Lower leg skin (tissue), 4 donors: Measurements from ENCODE around the gene TMEM154. TPM values are rescaled to one million over a fixed set of nuclear protein-coding genes. Genes with fewer than 3 reads are reported as not detected.

Experiments used
- DNase-seq, 2 donors: peaks; one replicate each; pipeline ENCODE4 v3.0.0-alpha.2; 2019; ENCODE audit warnings: low spot score in 2 of 2
- H3K4me3 ChIP-seq: fragments of 200-600 bp; sonication (generic); 2 replicates; pipeline ENCODE4 v1.5.1; 2017; ENCODE audit warnings: mild to moderate bottlenecking, low read depth; ENCODE audit not compliant: poor library complexity, severe bottlenecking
- CTCF ChIP-seq, 3 donors: fragments of 450-650 bp; IDR thresholded peaks; one replicate each; pipeline ENCODE4 v1.5.1; 2016; ENCODE audit warnings: antibody characterized with exemption in 3 of 3, mild to moderate bottlenecking in 3 of 3, moderate library complexity in 2 of 3
- POLR2A ChIP-seq, 2 donors: fragments of 450-650 bp; IDR thresholded peaks; one replicate each; pipeline ENCODE4 v1.6.1; 2016 to 2017; ENCODE audit warnings: antibody characterized with exemption in 2 of 2, mild to moderate bottlenecking in 1 of 2, moderate library complexity in 1 of 2
- WGBS, 2 donors: methylation state at CpG; one replicate each; pipeline ENCODE4 v1.1.5; 2018; 5-methylcytosine and 5-hydroxymethylcytosine counted together
- intact Hi-C: fragments of 100-400 bp; cut with DNase I; formaldehyde crosslinking; loops from one replicate; pipeline ENCODE4 v1.15.0; 2023; ENCODE audit warnings: low total_unique reads
- total RNA-seq, 4 donors: library from RNA; depleted of rRNA; stranded (reverse); fragments of >200 nt; gene quantifications; one replicate each; pipeline ENCODE4 v1.1.0, GENCODE V29; 2016

The TMEM154 gene
- total RNA-seq, 4 donors from 2014 or later: 73.1 to 139 (median 97.5) TPM

GRCh38 chr4:152619556-152619955, 60.2 kb downstream of the TMEM154 start:
- intact Hi-C loops: no loop called here
- 91 to 94% methylated on average over 3 of the region's 3 CpGs for WGBS, 2 donors
- no peak overlapping the region for H3K4me3 ChIP-seq
- no peak for DNase-seq
- TF ChIP-seq POLR2A (IDR thresholded peaks at IDR 0.05): no peak

DNA sequence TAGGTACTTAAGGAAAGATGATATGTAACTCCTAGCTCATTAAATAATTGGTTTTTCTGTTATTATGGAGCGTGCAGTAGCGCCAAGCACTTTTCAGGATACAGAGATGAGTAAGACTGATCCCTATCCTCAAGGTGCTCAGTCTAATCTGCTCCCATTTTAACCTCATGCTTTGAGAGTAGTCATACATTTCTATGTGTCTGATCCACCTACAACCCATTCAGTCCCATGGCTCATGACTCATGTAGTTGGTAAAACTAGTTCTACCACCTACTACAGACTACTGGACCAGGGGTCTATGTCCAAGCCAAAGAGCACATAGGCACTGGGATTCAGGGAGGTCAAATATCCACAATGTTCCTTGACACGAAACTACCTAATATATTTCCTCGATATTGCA, 60.8 kb downstream of the TMEM154 start:
- TF ChIP-seq CTCF (IDR thresholded peaks at IDR 0.05): no peak
- TF ChIP-seq POLR2A (IDR thresholded peaks at IDR 0.05): no peak
- intact Hi-C loops: no loop called here
- DNase-seq: no peak
- H3K4me3 ChIP-seq: no peak overlapping the region
- 67 to 87% methylated on average over 4 of the region's 4 CpGs for WGBS, 2 donors

GRCh38 chr4:152616804-152617203, 63.0 kb downstream of the TMEM154 start:
- no peak overlapping the region for H3K4me3 ChIP-seq
- no peak for TF ChIP-seq CTCF (IDR thresholded peaks at IDR 0.05)
- 91 to 93% methylated on average over 3 of the region's 3 CpGs for WGBS, 2 donors
- intact Hi-C loops: no loop called here
- no peak for DNase-seq

DNA sequence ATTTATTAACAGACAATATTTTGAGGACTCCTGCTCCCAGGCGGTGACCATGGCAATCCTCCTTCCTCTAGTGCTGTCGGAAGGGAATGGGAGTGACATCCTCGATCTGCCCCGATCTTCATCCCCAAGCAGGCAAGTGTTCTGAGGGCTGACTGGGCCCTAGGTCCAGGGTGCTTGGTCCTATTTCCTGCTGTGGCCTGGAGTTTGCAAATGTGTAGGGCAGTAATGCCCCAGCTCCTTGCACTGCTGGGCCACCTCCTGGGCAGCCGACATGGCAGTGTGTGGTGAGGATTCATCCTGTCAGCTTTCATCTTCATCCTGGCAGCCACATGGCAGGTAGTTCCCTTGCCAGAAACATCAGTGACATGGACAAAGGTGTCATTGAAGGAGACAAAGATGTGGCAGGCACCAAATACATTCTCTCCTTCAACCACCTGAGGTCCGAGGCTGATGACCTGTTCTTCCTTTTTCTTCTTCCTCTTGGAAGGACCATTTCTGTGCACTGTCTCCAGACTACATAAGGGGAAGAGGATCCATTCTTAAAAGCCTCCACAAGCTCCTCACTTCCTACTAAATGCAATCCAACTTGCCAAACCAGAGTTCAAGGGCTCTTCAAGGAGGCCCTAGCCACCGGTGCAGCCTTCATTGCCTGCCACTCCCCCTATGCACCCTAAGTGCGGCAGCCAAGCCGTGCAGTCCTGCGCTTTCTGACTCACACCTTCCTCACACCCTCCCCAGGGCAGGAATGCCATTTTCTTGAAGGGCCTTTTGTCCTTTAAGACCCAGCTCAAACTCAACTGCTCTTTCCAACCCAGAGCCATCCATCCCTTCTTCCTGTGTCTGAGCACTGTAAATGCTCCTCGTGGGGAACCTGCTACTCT, 65.7 kb downstream of the TMEM154 start:
- intact Hi-C loops: no loop called here

DNA sequence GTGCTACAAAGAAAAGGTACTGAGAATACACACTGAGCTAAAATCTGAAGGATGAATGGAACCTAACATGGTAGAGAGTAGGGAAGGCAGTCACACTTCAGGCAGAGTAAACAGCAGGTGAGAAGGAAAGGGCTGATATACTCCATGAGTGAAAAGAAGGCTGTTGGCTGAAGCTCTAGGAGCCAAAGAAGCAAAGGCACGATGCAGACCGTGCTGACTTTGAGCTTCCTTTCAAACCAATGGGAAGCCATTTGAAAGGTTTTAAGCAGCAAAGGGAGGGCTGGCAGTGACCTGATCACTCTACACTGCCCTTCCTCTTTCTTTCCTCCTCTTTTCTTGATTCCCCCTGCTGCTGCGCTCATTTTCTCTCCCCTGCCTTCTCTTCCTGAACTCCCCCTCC, 66.4 kb downstream of the TMEM154 start:
- no peak for TF ChIP-seq CTCF (IDR thresholded peaks at IDR 0.05)
- no peak for TF ChIP-seq POLR2A (IDR thresholded peaks at IDR 0.05)
- no peak for DNase-seq
- WGBS, 2 donors: 80 to 83% methylated on average over 3 of the region's 3 CpGs
- intact Hi-C loops: no loop called here
- H3K4me3 ChIP-seq: no peak overlapping the region

More for the DNA sequence above, 65.7 kb downstream of the TMEM154 start:
- WGBS, 2 donors: 70 to 83% methylated on average over 11 of the region's 11 CpGs
- no peak for TF ChIP-seq CTCF (IDR thresholded peaks at IDR 0.05)
- no peak overlapping the region for H3K4me3 ChIP-seq
- DNase-seq: no peak

DNA sequence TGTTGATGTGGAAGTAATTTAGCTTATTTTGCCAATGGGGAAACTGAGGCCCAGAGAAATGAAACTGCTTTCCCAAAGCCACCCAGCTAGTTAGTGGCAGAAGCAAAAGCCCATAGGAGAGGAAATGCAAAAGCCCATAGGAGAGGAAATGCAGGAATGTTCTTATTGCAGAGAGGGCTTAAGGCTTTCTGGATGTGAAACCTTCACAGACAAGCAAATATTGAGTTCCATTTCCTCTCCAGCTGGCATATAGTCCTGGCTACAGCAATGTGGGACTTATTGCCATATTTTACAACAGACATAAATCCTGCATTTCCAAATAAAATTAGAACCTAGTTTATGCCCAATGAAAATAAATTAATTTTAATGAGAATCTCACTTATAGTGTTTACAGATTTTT, 69.7 kb downstream of the TMEM154 start:
- intact Hi-C loops: no loop called here
- DNase-seq: no peak
- H3K4me3 ChIP-seq: no peak overlapping the region
- TF ChIP-seq POLR2A (IDR thresholded peaks at IDR 0.05) (no peak), CTCF (IDR thresholded peaks at IDR 0.05) (no peak)
